GM06990 (cell line): ENCODE results near the gene PRICKLE4.
"Not testable (repeated sequence)": the region's sequence is repeated elsewhere in the genome, so short reads cannot be mapped to it uniquely, and the experiment has no call there.

Experiments
- DNase-seq: peaks from one replicate; pipeline ENCODE4 v3.0.0-alpha.2; 2011; ENCODE audit not compliant: insufficient read length; ENCODE audit errors: extremely low read depth
- H3K27me3 ChIP-seq: replicated peaks from 2 replicates; pipeline ENCODE4 v1.6.0; 2011; ENCODE audit warnings: low read length; ENCODE audit not compliant: control insufficient read depth, insufficient read depth
- H3K36me3 ChIP-seq: 2 replicates; pipeline ENCODE4 v1.5.1; 2011; ENCODE audit warnings: low read length; ENCODE audit not compliant: control insufficient read depth, insufficient read depth
- H3K4me3 ChIP-seq: replicated peaks from 2 replicates; pipeline ENCODE4 v1.5.1; 2011; ENCODE audit warnings: low read depth, mild to moderate bottlenecking, control low read depth, low read length
- CTCF ChIP-seq: IDR thresholded peaks from 2 replicates; pipeline ENCODE4 v1.5.1; 2011; ENCODE audit warnings: low read length, control low read depth, mild to moderate bottlenecking, inconsistent platforms; ENCODE audit not compliant: insufficient read depth, poor library complexity, severe bottlenecking

PRICKLE4 gene

DNA sequence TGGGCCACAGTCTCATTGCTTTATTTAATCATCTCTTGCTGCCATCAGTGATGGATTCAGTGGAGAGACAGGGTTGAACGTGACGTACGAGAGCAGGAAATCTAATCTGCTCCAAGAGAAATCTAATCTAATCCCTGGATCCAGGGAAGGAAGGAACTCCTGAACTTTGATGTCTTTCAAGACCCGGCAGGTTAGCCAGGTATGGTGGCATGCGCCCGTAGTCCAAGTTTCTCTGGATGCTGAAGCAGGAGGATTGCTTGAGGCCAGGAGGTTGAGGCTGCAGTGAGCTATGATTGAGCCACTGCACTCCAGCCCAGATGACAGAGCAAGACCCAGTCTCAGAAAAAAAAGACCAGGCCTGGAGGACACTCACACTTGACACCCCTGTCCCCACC, 21.9 kb upstream of the PRICKLE4 start:
- no peak for DNase-seq
- TF ChIP-seq CTCF, result no peak
- H3K4me3 ChIP-seq, result no peak overlapping the region
- H3K27me3 ChIP-seq, result no peaks in the 10 kb centered on the region; the same call in none of the 2 replicates
- no peaks in the 10 kb centered on the region for H3K36me3 ChIP-seq

DNA sequence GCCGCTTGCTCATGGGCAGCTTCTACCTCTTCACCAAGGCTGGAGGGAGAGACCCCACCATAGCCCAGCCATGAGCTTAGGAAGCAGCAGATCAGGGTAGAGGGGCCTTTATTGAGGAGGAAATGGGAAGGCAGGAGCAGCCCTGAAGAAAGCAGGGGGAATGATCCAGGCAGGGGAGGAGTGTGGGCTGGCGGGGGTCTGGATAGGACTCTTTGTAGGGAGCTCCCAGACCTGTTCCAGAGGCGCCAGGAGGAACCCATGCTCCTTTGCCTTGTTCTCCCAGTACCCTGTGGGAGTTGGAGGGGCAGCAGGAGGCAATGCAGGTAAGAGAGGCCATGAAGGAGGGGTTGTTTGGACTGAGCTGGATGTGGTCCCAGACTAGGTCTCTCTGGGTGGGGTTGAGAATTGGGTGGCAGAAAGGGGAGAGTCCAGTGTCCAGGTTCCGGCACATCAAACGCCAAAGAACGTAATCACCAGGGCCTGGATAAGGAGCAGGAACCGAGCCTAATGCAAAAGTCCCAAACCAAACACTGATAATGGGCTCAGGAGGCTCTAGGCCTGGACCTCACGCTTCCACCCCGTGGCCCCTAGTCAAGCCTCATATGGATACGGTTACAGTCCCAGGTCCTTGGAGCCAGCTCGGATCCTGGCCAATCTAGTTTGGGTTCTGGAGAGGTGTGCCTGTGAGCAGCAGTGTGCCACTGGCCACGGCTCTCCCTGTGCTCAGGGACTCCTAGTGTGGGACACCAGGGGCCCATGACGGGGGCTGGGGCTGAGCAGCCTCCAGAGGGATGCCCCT, 21.3 kb upstream of the PRICKLE4 start:
- no peak for TF ChIP-seq CTCF

DNA sequence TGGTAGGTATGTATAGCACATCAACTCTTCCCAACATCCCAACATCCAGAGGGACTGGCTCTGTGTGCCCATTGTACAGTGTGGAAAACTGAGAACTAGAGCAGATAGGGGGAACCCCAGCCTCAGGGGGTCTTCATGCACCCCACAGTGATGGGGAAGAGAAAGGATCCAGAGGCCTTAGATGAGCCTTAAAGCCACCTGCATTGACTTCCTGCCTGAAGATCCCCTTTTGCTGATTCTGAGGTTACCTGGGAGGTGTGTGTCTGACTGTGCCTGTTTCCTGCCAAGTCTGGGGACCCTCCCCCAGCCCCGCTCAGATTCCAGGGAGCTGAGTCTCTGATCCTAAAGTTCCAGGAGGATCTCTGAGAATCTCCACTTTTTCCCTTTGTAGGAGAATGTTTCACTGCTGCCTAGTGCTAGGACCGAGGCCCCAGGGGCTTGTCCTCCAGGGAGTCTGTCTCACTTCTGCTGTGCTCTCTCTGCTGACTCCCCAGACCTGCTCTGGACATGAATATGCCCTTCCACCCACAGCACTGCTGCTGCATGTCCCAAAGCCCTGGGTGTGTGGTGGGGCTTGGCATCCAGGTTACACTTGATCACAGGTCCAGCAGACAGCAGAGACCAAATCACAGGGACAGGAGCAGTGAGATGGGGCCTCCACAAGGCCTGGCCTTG, 20.5 kb upstream of the PRICKLE4 start:
- Histone ChIP-seq H3K36me3 (no peaks in the 10 kb centered on the region), H3K4me3 (no peak overlapping the region), H3K27me3 (no peaks in the 10 kb centered on the region; the same call in 1 of the 2 replicates)
- TF ChIP-seq CTCF, result no peak
- no peak for DNase-seq

More for the DNA sequence above, 21.3 kb upstream of the PRICKLE4 start:
- H3K4me3 ChIP-seq, result no peak overlapping the region
- no peak for DNase-seq
- no peaks in the 10 kb centered on the region; the same call in 1 of the 2 replicates for H3K27me3 ChIP-seq
- H3K36me3 ChIP-seq, result no peaks in the 10 kb centered on the region

- Histone ChIP-seq H3K4me3 (no peak overlapping the region), H3K27me3 (no peaks in the 10 kb centered on the region), H3K36me3 (no peaks in the 10 kb centered on the region)
- no peak for TF ChIP-seq CTCF
- DNase-seq, result no peak
Measured at GRCh38 chr6:41763470-41763869, 17.1 kb upstream of the PRICKLE4 start.

GRCh38 chr6:41766043-41766664, 14.4 kb upstream of the PRICKLE4 start:
- not testable (repeated sequence) for DNase-seq, H3K27me3 ChIP-seq, H3K36me3 ChIP-seq, H3K4me3 ChIP-seq
